GM12878 (cell line): ENCODE results near the gene ATRNL1. TPM values are rescaled to one million over a fixed set of nuclear protein-coding genes. Genes with fewer than 3 reads are reported as not detected.

Experiments
- ATAC-seq: fragments of 200-7000 bp; cut with Tn5 transposase; 3 replicates; pipeline ENCODE4 v1.9.1; 2020; ENCODE audit warnings: mild to moderate bottlenecking, moderate library complexity
- BruUV-seq: library from RNA; stranded (reverse); fragments of 400-500 nt; replicated peaks from 2 replicates; lab custom pipeline; 2021; lab: Mats Ljungman, UMichigan
- CTCF ChIA-PET: fragments of 300-600 bp; sonication (Branson Sonifier 250); formaldehyde crosslinking; extraction: SDS; loops from one replicate; lab custom pipeline; 2021; ENCODE audit warnings: inconsistent platforms; lab: Yijun Ruan, JAX
- POLR2A ChIA-PET: fragments of 350-600 bp; formaldehyde crosslinking; extraction: SDS; loops from one replicate; lab custom pipeline; 2021; ENCODE audit warnings: inconsistent platforms; lab: Charles Lee
- RAD21 ChIA-PET: fragments of 300-600 bp; sonication (Branson Sonifier 250); formaldehyde crosslinking; loops from one replicate; lab custom pipeline; 2023; ENCODE audit warnings: antibody characterized with exemption; ENCODE audit not compliant: unreplicated experiment; lab: Charles Lee
- SMC1A ChIA-PET: fragments of 300-600 bp; sonication (Branson Sonifier 250); formaldehyde crosslinking; loops from one replicate; lab custom pipeline; 2023; ENCODE audit not compliant: unreplicated experiment, uncharacterized antibody; lab: Charles Lee
- DNase-seq: peaks from one replicate; pipeline ENCODE4 v3.0.0-alpha.2; 2011; ENCODE audit warnings: low read depth, low spot score
- FAIRE-seq: peaks from 3 replicates; lab custom pipeline; 2011; peaks lifted over from hg19 to GRCh38; lab: Jason Lieb, UNC
- H2AFZ ChIP-seq: 2 replicates; pipeline ENCODE4 v1.6.0; 2011; ENCODE audit warnings: low read depth, low read length, control low read depth; ENCODE audit not compliant: control insufficient read depth
- H3K27ac ChIP-seq: 2 replicates; pipeline ENCODE4 v1.5.1; 2011; ENCODE audit warnings: control low read depth; ENCODE audit not compliant: control insufficient read depth, insufficient read depth
- H3K27me3 ChIP-seq, 2 experiments: replicated peaks in 1 of 2; 2 replicates each; pipeline versions ENCODE4 v1.6.0 to v1.6.1; 2011; ENCODE audit warnings: low read length in 1 of 2; ENCODE audit not compliant: control insufficient read depth in 2 of 2, insufficient read depth in 2 of 2
- H3K36me3 ChIP-seq, 2 experiments: 2 replicates each; pipeline ENCODE4 v1.5.1; 2011; ENCODE audit warnings: low read length in 1 of 2; ENCODE audit not compliant: control insufficient read depth in 2 of 2, insufficient read depth in 2 of 2
- H3K4me1 ChIP-seq: 2 replicates; pipeline ENCODE4 v1.6.1; 2011; ENCODE audit warnings: mild to moderate bottlenecking, low read length, moderate library complexity, mixed read lengths; ENCODE audit not compliant: control insufficient read depth, insufficient read depth
- H3K4me2 ChIP-seq: 2 replicates; pipeline ENCODE4 v1.6.0; 2011; ENCODE audit warnings: control low read depth; ENCODE audit not compliant: control insufficient read depth, insufficient read depth
- H3K4me3 ChIP-seq: fragments of 200-600 bp; sonication (generic); 2 replicates; pipeline ENCODE4 v1.5.1; 2016
- H3K79me2 ChIP-seq: 2 replicates; pipeline ENCODE4 v1.6.0; 2011; ENCODE audit warnings: low read length; ENCODE audit not compliant: control insufficient read depth, insufficient read depth
- H3K9ac ChIP-seq: 2 replicates; pipeline ENCODE4 v1.8.0; 2011; ENCODE audit warnings: low read length, control low read depth, mixed read lengths; ENCODE audit not compliant: control insufficient read depth, insufficient read depth
- H3K9me3 ChIP-seq: replicated peaks from 3 replicates; pipeline ENCODE4 v1.5.1; 2011; ENCODE audit warnings: mild to moderate bottlenecking, low read length; ENCODE audit not compliant: control insufficient read depth, insufficient read depth
- H4K20me1 ChIP-seq: 2 replicates; pipeline ENCODE4 v1.6.0; 2011; ENCODE audit not compliant: control insufficient read depth, insufficient read depth
- CEBPB ChIP-seq, 2 experiments: fragments of 150-350 bp in 1 of 2; IDR thresholded peaks; 2 replicates each; pipeline ENCODE4 v1.6.1; 2012 to 2014; ENCODE audit warnings: low read depth in 2 of 2, low read length in 2 of 2, borderline replicate concordance in 1 of 2, inconsistent platforms in 1 of 2
- CREM ChIP-seq: IDR thresholded peaks from 2 replicates; pipeline ENCODE4 v1.6.1; 2014; ENCODE audit warnings: antibody characterized with exemption, low read depth
- FOS ChIP-seq: IDR thresholded peaks from 3 replicates; pipeline ENCODE4 v1.6.1; 2011; ENCODE audit warnings: borderline replicate concordance; ENCODE audit not compliant: insufficient read length; ENCODE audit errors: extremely low read depth
- GATAD2B ChIP-seq: fragments of 450-650 bp; conservative IDR thresholded peaks from 2 replicates; pipeline ENCODE4 v1.6.1; 2017; ENCODE audit warnings: low read depth, mild to moderate bottlenecking, moderate library complexity
- MYB ChIP-seq: fragments of 150-350 bp; IDR thresholded peaks from 2 replicates; pipeline ENCODE4 v1.6.1; 2014; ENCODE audit warnings: mild to moderate bottlenecking, low read depth, low read length, borderline replicate concordance
- NR2C1 ChIP-seq: fragments of 450-650 bp; IDR thresholded peaks from 2 replicates; pipeline ENCODE4 v1.6.1; 2017; ENCODE audit warnings: antibody characterized with exemption, mild to moderate bottlenecking, moderate library complexity
- POLR2AphosphoS2 ChIP-seq: IDR thresholded peaks from 2 replicates; pipeline ENCODE4 v1.6.1; 2011; ENCODE audit warnings: low read depth, mild to moderate bottlenecking, low read length, improper control_type of control experiment, moderate library complexity
- RUNX3 ChIP-seq: IDR thresholded peaks from 2 replicates; pipeline ENCODE4 v1.6.1; 2012; ENCODE audit warnings: low read length, inconsistent platforms
- SPI1 ChIP-seq: IDR thresholded peaks from 2 replicates; pipeline ENCODE4 v1.6.1; 2011; ENCODE audit warnings: low read depth, mild to moderate bottlenecking, low read length, moderate library complexity, borderline replicate concordance; ENCODE audit not compliant: insufficient read depth
- TAF1 ChIP-seq: IDR thresholded peaks from 2 replicates; pipeline ENCODE4 v1.6.1; 2011; ENCODE audit warnings: mild to moderate bottlenecking, low read depth, low read length, borderline replicate concordance
- ZNF622 ChIP-seq: fragments of 450-650 bp; IDR thresholded peaks from 2 replicates; pipeline ENCODE4 v1.6.1; 2017; ENCODE audit warnings: mild to moderate bottlenecking, inconsistent platforms
- WGBS: methylation state at CpG from one replicate; pipeline ENCODE4 v1.1.6; 2016; ENCODE audit warnings: low lambda C conversion rate; ENCODE audit not compliant: insufficient replicate concordance, insufficient coverage; ENCODE audit errors: missing lambda C conversion rate; 5-methylcytosine and 5-hydroxymethylcytosine counted together
- in situ Hi-C: fragments of 300-500 bp; cut with MboI; formaldehyde crosslinking; loops from 9 replicates; pipeline ENCODE4 v1.14.3; 2018; ENCODE audit warnings: mixed read lengths
- intact Hi-C: fragments of 100-400 bp; cut with micrococcal nuclease; formaldehyde crosslinking; loops from one replicate; pipeline ENCODE4 v1.14.2; 2022; ENCODE audit not compliant: unreplicated experiment
- polyA plus RNA-seq, 11 experiments: library from polyadenylated mRNA; depleted of rRNA in 4 of 11; unstranded in 6 of 11; stranded (reverse) in 5 of 11; fragments of >200 nt; fragmentation: Nextera tagmentation in 4 of 11; fragmentation: Illumina TruSeq in 1 of 11; extraction: Ambion mirVana in 4 of 11; extraction: Trizol in 1 of 11; gene quantifications; 1 replicate in 1 of 11; 2 replicates in 10 of 11; pipeline versions ENCODE4 v1.2.1 to v1.2.3, GENCODE V29; 2011 to 2016; ENCODE audit warnings: inconsistent platforms in 2 of 11, missing spikeins in 2 of 11, low read depth in 1 of 11
- total RNA-seq, 4 experiments: library from RNA; depleted of rRNA in 3 of 4; stranded (reverse); fragments of >200 nt in 3 of 4; fragmentation: Illumina TruSeq in 1 of 4; extraction: Trizol in 1 of 4; gene quantifications; 2 replicates each; pipeline versions ENCODE4 v1.2.1 to v1.2.3, GENCODE V29; 2013 to 2021
- TF ChIP-seq, protein P1 (sequence below): fragments of 450-650 bp; formaldehyde crosslinking; IDR thresholded peaks from 2 replicates; pipeline ENCODE4 v1.5.0; 2022; ENCODE audit warnings: mild to moderate bottlenecking, missing genetic modification characterization
- TF ChIP-seq, protein P2 (sequence below): fragments of 450-650 bp; IDR thresholded peaks from 2 replicates; pipeline ENCODE4 v1.6.1; 2018; ENCODE audit warnings: mild to moderate bottlenecking, low read depth, moderate library complexity; ENCODE audit not compliant: partially characterized antibody
- TF ChIP-seq, protein P3 (sequence below): IDR thresholded peaks from 2 replicates; pipeline ENCODE4 v1.6.1; 2011; ENCODE audit warnings: low read depth, mild to moderate bottlenecking, low read length, moderate library complexity, borderline replicate concordance; ENCODE audit errors: extremely low read depth

ATRNL1 gene
- total and polyA plus RNA-seq, 10 of the 15 experiments (the other 5 are each of a cell fraction or from before 2014, with no cell fraction given) = 0.03 to 1.4 (median 0.34) TPM

DNA sequence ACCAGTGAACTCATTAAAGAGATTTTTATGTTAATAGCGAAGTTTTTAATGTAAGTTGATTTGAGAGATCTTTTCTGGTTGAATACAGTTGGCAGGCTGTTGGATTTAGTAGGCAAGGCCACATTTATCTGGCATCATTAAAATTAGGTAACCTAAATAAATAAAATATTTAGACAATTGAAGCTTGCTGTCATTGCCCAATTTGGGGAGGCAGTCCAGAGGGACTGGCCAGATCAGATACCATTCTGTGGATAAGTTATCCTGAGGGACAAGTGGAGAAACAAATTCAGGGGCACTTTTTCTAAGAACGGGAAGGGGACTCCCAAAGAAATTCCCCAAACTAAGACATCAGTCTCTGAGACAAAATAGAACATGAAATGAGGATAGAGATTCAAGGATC is 782.0 kb downstream of the ATRNL1 start (continued):
- TF ChIP-seq, protein P1, sequence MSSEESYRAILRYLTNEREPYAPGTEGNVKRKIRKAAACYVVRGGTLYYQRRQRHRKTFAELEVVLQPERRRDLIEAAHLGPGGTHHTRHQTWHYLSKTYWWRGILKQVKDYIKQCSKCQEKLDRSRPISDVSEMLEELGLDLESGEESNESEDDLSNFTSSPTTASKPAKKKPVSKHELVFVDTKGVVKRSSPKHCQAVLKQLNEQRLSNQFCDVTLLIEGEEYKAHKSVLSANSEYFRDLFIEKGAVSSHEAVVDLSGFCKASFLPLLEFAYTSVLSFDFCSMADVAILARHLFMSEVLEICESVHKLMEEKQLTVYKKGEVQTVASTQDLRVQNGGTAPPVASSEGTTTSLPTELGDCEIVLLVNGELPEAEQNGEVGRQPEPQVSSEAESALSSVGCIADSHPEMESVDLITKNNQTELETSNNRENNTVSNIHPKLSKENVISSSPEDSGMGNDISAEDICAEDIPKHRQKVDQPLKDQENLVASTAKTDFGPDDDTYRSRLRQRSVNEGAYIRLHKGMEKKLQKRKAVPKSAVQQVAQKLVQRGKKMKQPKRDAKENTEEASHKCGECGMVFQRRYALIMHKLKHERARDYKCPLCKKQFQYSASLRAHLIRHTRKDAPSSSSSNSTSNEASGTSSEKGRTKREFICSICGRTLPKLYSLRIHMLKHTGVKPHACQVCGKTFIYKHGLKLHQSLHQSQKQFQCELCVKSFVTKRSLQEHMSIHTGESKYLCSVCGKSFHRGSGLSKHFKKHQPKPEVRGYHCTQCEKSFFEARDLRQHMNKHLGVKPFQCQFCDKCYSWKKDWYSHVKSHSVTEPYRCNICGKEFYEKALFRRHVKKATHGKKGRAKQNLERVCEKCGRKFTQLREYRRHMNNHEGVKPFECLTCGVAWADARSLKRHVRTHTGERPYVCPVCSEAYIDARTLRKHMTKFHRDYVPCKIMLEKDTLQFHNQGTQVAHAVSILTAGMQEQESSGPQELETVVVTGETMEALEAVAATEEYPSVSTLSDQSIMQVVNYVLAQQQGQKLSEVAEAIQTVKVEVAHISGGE (CRISPR knock-in tag) = no peak
- TF ChIP-seq CREM = no peak

DNA sequence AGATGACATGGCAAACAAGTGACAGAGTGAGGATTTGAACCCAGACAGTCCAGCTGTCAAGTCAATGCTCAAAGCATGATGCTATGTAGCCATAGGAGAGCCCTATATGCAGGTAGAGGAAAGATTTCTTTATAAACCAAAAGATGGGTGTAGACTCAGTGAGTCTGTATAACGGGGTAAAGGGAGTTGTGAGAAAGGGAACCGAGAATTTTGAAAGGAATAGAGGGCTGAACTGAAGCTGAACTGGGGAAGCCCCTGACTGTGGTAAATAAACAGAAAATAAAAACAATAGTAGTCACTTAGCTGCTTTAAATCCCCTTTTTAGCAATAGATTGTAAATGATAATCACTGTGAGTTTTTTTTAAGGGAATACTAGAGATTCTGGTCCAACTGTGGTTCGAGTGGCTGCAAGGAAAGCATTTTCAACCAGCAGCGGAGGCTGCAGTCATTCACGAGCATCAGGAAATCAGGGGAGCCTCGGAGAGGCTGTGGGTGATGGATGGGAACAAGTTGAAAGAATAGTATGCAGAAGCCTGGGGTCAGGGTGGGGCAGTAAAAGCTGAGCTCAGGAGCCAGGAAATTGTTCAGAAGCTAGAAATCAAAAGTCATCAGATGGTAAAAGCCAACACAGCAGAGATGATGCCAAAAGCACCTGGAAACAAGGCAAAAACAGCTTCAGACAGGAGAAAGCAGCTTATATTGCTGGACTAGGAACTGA is 786.4 kb downstream of the ATRNL1 start:
- Histone ChIP-seq H2AFZ (no peak overlapping the region), H3K79me2 (no peaks in the 10 kb centered on the region), H3K9me3 (no peaks in the 10 kb centered on the region), H3K9ac (no peak overlapping the region), H3K27me3 (no peaks in the 10 kb centered on the region), H3K4me3 (no peak overlapping the region), H3K4me2 (peak overlapping the region; percentile 38), H3K36me3 (no peaks in the 10 kb centered on the region), H3K4me1 (peaks cover 6% of the 10 kb centered on the region), H4K20me1 (no peaks in the 10 kb centered on the region), H3K27ac (no peak overlapping the region)
- CTCF ChIA-PET = interaction anchor here (0.7 kb wide), 1 partner anchor 12 kb away, joined by 5 read pairs; no protein-coding TSS in a partner anchor
- SMC1A ChIA-PET = interaction anchor here (1.0 kb wide), 1 partner anchor 15 kb away, joined by 3 read pairs; no protein-coding TSS in a partner anchor
- POLR2A ChIA-PET = no interaction called here
- RAD21 ChIA-PET = no interaction called here
- 17% methylated on average over 6 of the region's 6 CpGs for WGBS
- ATAC-seq = peak; percentile 97
- intact Hi-C loops (no loop called here), in situ Hi-C loops (no loop called here)
- TF ChIP-seq ZNF622 (no peak), CEBPB (IDR thresholded peaks at IDR 0.05; ENCODE audit: borderline replicate concordance in 1 of 2, low read depth in 2 of 2, low read length in 2 of 2) (no peak), FOS (no peak), TAF1 (no peak), POLR2AphosphoS2 (no peak), MYB (no peak), RUNX3 (peak; percentile 28; the same call in 1 of the 2 replicates), GATAD2B (no peak), NR2C1 (no peak), SPI1 (peak; percentile 57)
- TF ChIP-seq, protein P2, sequence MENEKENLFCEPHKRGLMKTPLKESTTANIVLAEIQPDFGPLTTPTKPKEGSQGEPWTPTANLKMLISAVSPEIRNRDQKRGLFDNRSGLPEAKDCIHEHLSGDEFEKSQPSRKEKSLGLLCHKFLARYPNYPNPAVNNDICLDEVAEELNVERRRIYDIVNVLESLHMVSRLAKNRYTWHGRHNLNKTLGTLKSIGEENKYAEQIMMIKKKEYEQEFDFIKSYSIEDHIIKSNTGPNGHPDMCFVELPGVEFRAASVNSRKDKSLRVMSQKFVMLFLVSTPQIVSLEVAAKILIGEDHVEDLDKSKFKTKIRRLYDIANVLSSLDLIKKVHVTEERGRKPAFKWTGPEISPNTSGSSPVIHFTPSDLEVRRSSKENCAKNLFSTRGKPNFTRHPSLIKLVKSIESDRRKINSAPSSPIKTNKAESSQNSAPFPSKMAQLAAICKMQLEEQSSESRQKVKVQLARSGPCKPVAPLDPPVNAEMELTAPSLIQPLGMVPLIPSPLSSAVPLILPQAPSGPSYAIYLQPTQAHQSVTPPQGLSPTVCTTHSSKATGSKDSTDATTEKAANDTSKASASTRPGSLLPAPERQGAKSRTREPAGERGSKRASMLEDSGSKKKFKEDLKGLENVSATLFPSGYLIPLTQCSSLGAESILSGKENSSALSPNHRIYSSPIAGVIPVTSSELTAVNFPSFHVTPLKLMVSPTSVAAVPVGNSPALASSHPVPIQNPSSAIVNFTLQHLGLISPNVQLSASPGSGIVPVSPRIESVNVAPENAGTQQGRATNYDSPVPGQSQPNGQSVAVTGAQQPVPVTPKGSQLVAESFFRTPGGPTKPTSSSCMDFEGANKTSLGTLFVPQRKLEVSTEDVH = no peak
- TF ChIP-seq, protein P3, sequence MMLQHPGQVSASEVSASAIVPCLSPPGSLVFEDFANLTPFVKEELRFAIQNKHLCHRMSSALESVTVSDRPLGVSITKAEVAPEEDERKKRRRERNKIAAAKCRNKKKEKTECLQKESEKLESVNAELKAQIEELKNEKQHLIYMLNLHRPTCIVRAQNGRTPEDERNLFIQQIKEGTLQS = no peak
- BruUV-seq = no TSS peak
- peak; percentile 2 for DNase-seq
- peak; percentile 66 for FAIRE-seq
